NCI-H2227 (cell line): ENCODE data around the gene CNN2.

Experiments
- DNase-seq: peaks from one replicate; lab custom pipeline; 2025; ENCODE audit not compliant: unreplicated experiment; lab: John Stamatoyannopoulos, UW

The CNN2 gene

GRCh38 chr19:1025960-1026782 lies at the start of gene CNN2:
CNN2 (plus strand) TSS chr19:1026608; CDS start chr19:1026662, 54 bp downstream.
- DNase-seq = peak; percentile 62

DNA sequence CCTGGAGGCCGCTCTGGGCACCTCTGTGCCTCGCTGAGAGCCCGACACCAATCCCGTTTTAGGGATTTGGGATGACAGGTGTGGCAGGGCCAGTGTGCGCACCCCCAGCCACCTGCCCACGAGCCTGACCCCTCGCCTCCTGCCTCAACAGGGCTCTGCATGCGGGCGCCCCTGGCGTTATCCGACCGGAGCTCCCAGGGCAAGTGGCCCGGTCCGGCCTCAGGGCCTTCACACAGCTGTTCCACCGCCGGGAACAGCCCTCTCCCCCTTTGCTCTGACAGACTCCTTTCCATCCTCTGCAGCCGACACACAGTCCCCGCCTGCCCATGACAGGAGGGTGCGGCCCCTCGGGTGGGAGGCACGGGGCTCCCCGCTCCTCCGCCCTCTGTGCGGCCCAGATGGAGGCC lies 49.3 kb upstream of the CNN2 start:
- no peak for DNase-seq

GRCh38 chr19:979318-979741 lies 47.1 kb upstream of the CNN2 start:
- DNase-seq = no peak

- DNase-seq = no peak
These were observed 46.0 kb upstream of the CNN2 start for GRCh38 chr19:980133-980998.

- peak; percentile 64 for DNase-seq
These were observed 43.7 kb upstream of the CNN2 start for GRCh38 chr19:982567-983170.

- DNase-seq = peak; percentile 94
These were observed 42.0 kb upstream of the CNN2 start, which contains the start of gene WDR18 for GRCh38 chr19:984165-984967. WDR18 (plus strand) TSS chr19:984345; CDS start chr19:984354, 9 bp downstream.

GRCh38 chr19:986083-986482 lies 40.3 kb upstream of the CNN2 start:
- DNase-seq = no peak

DNA sequence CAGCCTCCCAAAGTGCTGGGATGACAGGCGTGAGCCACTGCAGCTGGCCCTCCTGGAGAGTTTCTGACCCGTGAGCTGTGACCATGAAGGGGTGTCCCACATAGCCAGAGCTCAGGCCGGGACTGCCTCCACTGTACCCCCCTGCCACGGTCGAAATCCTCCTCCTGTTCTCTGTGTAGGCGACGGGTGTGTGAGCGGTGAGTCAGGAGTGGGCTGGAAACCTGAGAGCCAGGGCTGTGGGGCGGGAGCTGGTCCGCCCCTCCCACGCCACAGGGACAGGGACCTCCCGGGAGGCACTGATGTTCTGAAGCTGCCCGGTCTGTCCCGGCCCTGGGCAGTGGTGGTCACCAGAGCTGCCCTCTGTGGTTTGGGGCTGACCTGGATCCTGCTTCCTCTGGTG lies 38.3 kb upstream of the CNN2 start:
- no peak for DNase-seq

- no peak for DNase-seq
These were observed 37.9 kb upstream of the CNN2 start for GRCh38 chr19:988510-988909.

GRCh38 chr19:989381-990081 lies 36.9 kb upstream of the CNN2 start:
- no peak for DNase-seq

DNA sequence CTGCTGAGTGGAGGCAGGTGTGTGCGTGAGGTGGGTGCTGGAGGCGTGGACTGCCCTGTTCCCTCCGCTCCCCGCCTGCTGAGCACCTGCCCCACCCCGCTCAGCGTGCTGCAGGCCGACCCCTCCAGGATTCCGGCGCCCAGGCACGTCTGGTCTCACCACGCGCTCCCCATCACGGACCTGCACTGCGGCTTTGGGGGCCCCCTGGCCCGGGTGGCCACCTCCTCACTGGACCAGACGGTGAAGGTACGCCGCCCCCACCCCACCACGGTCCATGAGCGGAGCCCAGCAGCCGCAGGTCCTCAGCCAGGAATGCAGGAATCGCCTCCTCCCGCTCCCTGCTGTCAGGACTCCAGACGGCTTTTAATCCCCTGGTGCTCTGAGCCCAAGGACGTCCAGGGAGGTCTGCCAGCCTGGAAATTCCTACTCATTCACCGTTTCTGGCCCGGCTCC lies 36.3 kb upstream of the CNN2 start:
- no peak for DNase-seq

- DNase-seq = no peak
These were observed 35.7 kb upstream of the CNN2 start for GRCh38 chr19:990746-991145.

DNA sequence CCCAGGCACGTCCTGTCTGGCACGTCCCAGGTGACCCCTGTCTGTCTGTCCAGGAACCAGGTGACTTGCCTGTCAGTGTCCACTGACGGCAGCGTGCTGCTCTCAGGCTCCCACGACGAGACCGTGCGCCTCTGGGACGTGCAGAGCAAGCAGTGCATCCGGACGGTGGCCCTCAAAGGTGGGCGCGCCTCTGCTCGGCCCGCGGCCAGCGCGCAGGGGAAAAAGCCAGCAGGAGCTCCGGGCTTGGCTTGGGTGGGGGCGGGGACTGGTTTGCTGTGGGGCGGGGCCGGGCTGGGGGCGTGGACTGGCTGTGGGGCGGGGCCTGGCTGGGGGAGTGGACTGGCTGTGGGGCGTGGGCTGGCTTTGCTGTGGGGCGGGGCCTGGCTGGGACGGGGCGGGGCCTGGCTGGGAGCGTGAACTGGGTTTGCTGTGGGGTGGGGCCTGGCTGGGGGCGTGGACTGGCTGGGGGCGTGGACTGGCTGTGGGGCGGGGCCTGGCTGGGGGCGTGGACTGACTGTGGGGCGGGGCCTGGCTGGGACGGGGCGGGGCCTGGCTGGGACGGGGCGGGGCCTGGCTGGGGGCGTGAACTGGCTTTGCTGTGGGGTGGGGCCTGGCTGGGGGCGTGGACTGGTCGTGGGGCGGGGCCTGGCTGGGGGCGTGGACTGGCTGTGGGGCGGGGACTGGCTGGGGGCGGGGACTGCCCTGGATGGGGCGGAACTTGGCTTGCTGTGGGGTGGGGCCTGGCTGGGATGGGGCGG lies 35.1 kb upstream of the CNN2 start:
- DNase-seq = no peak

DNA sequence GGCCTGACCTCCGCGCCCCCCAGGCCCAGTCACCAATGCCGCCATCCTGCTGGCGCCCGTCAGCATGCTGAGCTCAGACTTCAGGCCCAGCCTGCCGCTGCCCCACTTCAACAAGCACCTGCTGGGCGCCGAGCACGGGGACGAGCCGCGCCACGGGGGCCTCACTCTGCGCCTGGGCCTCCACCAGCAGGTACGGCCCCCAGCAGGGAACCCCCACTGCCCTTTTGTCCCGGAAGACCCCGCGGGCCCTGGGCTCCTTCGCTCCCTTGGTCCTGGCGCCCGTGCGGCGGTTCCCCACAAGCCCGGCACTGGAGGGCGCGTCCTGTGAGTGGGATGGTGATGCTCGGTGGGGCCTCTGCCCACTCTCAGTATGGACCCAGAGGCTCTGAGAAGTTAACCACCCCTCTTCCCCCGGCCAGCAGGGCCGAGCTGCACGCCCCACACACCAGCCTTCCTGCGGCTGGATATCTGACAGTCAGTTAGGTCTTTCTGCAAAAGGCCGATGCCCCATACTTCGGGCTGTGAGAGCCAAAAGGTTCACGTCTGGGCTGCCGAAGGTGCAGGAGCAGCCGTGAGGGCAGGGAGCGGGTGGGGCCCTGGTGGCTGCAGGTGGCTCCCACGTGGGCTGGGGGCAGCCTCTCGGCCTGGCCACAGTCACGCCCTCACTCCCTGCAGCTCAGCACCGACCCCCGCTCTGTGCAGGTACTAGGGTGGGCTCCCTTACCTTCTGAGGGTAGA lies 34.3 kb upstream of the CNN2 start:
- DNase-seq = no peak

DNA sequence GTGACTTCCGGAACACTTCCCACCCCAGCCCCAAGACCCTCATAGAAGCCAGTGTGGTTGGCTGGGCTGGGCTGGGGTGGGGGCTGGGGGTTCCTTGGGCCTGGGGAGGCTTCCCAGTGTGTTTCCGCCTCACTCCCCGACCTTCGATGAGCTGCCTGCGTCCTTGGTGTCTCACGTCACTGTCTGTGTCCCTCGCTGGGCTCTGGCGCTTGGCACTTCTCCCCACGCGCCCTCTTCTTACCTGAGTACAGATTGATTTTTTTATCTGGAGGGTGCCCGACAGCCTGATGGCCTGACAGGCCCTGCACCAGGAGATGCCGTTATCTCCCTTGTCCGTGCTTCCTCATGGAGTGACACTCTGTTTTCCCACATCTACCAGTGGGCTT lies 33.7 kb upstream of the CNN2 start:
- DNase-seq = no peak

DNA sequence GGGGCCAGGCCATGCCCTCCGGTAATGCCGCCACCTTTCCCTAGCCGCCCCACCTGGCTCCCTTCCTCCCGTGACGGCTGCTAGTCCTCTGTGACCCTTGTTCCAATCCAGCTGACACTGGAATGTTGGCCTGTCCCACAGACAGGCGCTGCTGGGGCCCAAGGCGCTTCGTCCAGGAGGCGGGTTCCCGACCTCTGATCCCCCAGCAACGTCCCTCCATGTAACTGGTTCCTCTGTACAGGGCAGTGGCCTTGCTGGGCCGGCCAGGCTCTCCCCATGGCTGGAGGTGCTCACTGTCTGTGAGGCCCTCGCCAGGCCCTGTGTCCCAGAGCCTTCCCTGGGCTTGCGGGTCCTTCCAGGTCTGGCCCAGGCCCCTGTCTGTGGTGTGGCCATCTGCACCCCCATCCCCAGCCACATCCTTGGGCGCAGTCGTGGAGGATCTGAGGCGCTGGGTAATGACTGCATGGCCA lies 33.0 kb upstream of the CNN2 start:
- no peak for DNase-seq

GRCh38 chr19:993831-994393 lies 32.5 kb upstream of the CNN2 start:
- no peak for DNase-seq

GRCh38 chr19:994516-994915 lies 31.9 kb upstream of the CNN2 start:
- no peak for DNase-seq
